Measurements from ENCODE around the gene EPM2A. TPM values are rescaled to one million over a fixed set of nuclear protein-coding genes. Genes with fewer than 3 reads are reported as not detected.

EPM2A gene
- polyA plus RNA-seq, 2 of the 4 experiments (the other 2 are of a cell fraction), result 2.4 to 3.0 TPM

- no peak for DNase-seq (ENCODE audit: low read depth in 1 of 2, low spot score in 1 of 2)
- Histone ChIP-seq H3K4me1 (no peaks in the 10 kb centered on the region), H3K27ac (no peak overlapping the region), H3K9me3 (no peaks in the 10 kb centered on the region), H3K4me2 (no peak overlapping the region), H3K4me3 (no peak overlapping the region)
- ChIA-PET CTCF (no interaction called here), POLR2A (no interaction called here)
- TF ChIP-seq HEYL (CRISPR knock-in tag; IDR thresholded peaks at IDR 0.05) (no peak), SMC3 (IDR thresholded peaks at IDR 0.05) (no peak), HDAC2 (IDR thresholded peaks at IDR 0.05) (no peak), ZNF302 (CRISPR knock-in tag; IDR thresholded peaks at IDR 0.05) (no peak), CBX8 (IDR thresholded peaks at IDR 0.05) (no peak), MYC (IDR thresholded peaks at IDR 0.05; ENCODE audit: borderline replicate concordance, low read length) (no peak), FOXS1 (CRISPR knock-in tag; IDR thresholded peaks at IDR 0.05) (no peak), RAD21 (conservative IDR thresholded peaks at IDR 0.05 in 1 of 2, IDR thresholded peaks at IDR 0.05 in 1 of 2) (no peak), NPAS2 (CRISPR knock-in tag; IDR thresholded peaks at IDR 0.05; ENCODE audit: borderline replicate concordance) (no peak), NFE2L2 (conservative IDR thresholded peaks at IDR 0.05; ENCODE audit: low read length) (no peak)
- TF ChIP-seq, protein P1, sequence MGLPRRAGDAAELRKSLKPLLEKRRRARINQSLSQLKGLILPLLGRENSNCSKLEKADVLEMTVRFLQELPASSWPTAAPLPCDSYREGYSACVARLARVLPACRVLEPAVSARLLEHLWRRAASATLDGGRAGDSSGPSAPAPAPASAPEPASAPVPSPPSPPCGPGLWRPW (IDR thresholded peaks at IDR 0.05), result no peak
- TF ChIP-seq, protein P2, sequence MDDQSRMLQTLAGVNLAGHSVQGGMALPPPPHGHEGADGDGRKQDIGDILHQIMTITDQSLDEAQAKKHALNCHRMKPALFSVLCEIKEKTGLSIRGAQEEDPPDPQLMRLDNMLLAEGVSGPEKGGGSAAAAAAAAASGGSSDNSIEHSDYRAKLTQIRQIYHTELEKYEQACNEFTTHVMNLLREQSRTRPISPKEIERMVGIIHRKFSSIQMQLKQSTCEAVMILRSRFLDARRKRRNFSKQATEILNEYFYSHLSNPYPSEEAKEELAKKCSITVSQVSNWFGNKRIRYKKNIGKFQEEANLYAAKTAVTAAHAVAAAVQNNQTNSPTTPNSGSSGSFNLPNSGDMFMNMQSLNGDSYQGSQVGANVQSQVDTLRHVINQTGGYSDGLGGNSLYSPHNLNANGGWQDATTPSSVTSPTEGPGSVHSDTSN (IDR thresholded peaks at IDR 0.05), result no peak
- ATAC-seq, result no peak
- FAIRE-seq, result no peak
- WGBS (ENCODE audit: missing lambda C conversion rate), result 46% methylated on average over 2 of the region's 2 CpGs
These were observed 83.3 kb downstream of the EPM2A start for GRCh38 chr6:145651988-145652387.

- H3K27ac ChIP-seq, result no peak overlapping the region
- TF ChIP-seq RARB (CRISPR knock-in tag; IDR thresholded peaks at IDR 0.05) (no peak), SMC3 (IDR thresholded peaks at IDR 0.05) (no peak), CTCF (IDR thresholded peaks at IDR 0.05) (no peak), FOXS1 (CRISPR knock-in tag; IDR thresholded peaks at IDR 0.05) (no peak), FOSL2 (IDR thresholded peaks at IDR 0.05) (no peak), FOSL2 (CRISPR knock-in tag; IDR thresholded peaks at IDR 0.05) (no peak), RCOR1 (IDR thresholded peaks at IDR 0.05; ENCODE audit: low read depth, low read length) (no peak), JUNB (IDR thresholded peaks at IDR 0.05) (no peak), NPAS2 (CRISPR knock-in tag; IDR thresholded peaks at IDR 0.05; ENCODE audit: borderline replicate concordance) (no peak), RFX5 (IDR thresholded peaks at IDR 0.05) (no peak), CBX2 (IDR thresholded peaks at IDR 0.05; ENCODE audit: borderline replicate concordance, low read depth) (no peak), GATA3 (IDR thresholded peaks at IDR 0.05; ENCODE audit: borderline replicate concordance) (no peak), SREBF2 (IDR thresholded peaks at IDR 0.05) (no peak), HOXA7 (CRISPR knock-in tag; IDR thresholded peaks at IDR 0.05) (no peak), MAZ (IDR thresholded peaks at IDR 0.05; ENCODE audit: borderline replicate concordance, low read depth, low read length) (no peak), RAD21 (conservative IDR thresholded peaks at IDR 0.05 in 1 of 2, IDR thresholded peaks at IDR 0.05 in 1 of 2) (no peak), ATOH8 (CRISPR knock-in tag; IDR thresholded peaks at IDR 0.05; ENCODE audit: low read depth) (no peak)
- TF ChIP-seq, protein P3, sequence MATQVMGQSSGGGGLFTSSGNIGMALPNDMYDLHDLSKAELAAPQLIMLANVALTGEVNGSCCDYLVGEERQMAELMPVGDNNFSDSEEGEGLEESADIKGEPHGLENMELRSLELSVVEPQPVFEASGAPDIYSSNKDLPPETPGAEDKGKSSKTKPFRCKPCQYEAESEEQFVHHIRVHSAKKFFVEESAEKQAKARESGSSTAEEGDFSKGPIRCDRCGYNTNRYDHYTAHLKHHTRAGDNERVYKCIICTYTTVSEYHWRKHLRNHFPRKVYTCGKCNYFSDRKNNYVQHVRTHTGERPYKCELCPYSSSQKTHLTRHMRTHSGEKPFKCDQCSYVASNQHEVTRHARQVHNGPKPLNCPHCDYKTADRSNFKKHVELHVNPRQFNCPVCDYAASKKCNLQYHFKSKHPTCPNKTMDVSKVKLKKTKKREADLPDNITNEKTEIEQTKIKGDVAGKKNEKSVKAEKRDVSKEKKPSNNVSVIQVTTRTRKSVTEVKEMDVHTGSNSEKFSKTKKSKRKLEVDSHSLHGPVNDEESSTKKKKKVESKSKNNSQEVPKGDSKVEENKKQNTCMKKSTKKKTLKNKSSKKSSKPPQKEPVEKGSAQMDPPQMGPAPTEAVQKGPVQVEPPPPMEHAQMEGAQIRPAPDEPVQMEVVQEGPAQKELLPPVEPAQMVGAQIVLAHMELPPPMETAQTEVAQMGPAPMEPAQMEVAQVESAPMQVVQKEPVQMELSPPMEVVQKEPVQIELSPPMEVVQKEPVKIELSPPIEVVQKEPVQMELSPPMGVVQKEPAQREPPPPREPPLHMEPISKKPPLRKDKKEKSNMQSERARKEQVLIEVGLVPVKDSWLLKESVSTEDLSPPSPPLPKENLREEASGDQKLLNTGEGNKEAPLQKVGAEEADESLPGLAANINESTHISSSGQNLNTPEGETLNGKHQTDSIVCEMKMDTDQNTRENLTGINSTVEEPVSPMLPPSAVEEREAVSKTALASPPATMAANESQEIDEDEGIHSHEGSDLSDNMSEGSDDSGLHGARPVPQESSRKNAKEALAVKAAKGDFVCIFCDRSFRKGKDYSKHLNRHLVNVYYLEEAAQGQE (IDR thresholded peaks at IDR 0.05), result no peak
- TF ChIP-seq, protein P4, sequence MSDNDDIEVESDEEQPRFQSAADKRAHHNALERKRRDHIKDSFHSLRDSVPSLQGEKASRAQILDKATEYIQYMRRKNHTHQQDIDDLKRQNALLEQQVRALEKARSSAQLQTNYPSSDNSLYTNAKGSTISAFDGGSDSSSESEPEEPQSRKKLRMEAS (IDR thresholded peaks at IDR 0.05), result no peak
- no peaks in the 10 kb centered on the region for H3K9me3 ChIP-seq
- DNase-seq (ENCODE audit: low read depth in 1 of 2, low spot score in 1 of 2), result no peak
- no peak for ATAC-seq
- 67% methylated on average over 4 of the region's 4 CpGs for WGBS (ENCODE audit: missing lambda C conversion rate)
- POLR2A ChIA-PET, result no interaction called here
- no peak overlapping the region for H3K4me2 ChIP-seq
- no peak overlapping the region for H3K4me3 ChIP-seq
- no peak for FAIRE-seq
- CTCF ChIA-PET, result no interaction called here
- H3K4me1 ChIP-seq, result no peaks in the 10 kb centered on the region
These were observed 87.2 kb downstream of the EPM2A start for GRCh38 chr6:145648149-145648548.

Data from A549 (cell line).